Measurements from ENCODE around the gene NSRP1.

GRCh38 chr17:30112794-30113193 is 3.8 kb upstream of the NSRP1 start:
- TF ChIP-seq CTCF (IDR thresholded peaks at IDR 0.05), result no peak
- TF ChIP-seq POLR2A (IDR thresholded peaks at IDR 0.05), result no peak
- no peak for TF ChIP-seq POLR2AphosphoS5 (IDR thresholded peaks at IDR 0.05)
